GM06990 (cell line): ENCODE data around the gene SPTB.
A peak's percentile ranks its signal among the peaks of the same experiment; 100 is the strongest.

Experiments used
- DNase-seq: peaks from one replicate; pipeline ENCODE4 v3.0.0-alpha.2; 2011; ENCODE audit not compliant: insufficient read length; ENCODE audit errors: extremely low read depth
- H3K27me3 ChIP-seq: replicated peaks from 2 replicates; pipeline ENCODE4 v1.6.0; 2011; ENCODE audit warnings: low read length; ENCODE audit not compliant: control insufficient read depth, insufficient read depth
- H3K36me3 ChIP-seq: 2 replicates; pipeline ENCODE4 v1.5.1; 2011; ENCODE audit warnings: low read length; ENCODE audit not compliant: control insufficient read depth, insufficient read depth
- H3K4me3 ChIP-seq: replicated peaks from 2 replicates; pipeline ENCODE4 v1.5.1; 2011; ENCODE audit warnings: low read depth, mild to moderate bottlenecking, control low read depth, low read length
- TF ChIP-seq, protein P1 (sequence below): IDR thresholded peaks from 2 replicates; pipeline ENCODE4 v1.5.1; 2011; ENCODE audit warnings: low read length, control low read depth, mild to moderate bottlenecking, inconsistent platforms; ENCODE audit not compliant: insufficient read depth, poor library complexity, severe bottlenecking

SPTB gene

DNA sequence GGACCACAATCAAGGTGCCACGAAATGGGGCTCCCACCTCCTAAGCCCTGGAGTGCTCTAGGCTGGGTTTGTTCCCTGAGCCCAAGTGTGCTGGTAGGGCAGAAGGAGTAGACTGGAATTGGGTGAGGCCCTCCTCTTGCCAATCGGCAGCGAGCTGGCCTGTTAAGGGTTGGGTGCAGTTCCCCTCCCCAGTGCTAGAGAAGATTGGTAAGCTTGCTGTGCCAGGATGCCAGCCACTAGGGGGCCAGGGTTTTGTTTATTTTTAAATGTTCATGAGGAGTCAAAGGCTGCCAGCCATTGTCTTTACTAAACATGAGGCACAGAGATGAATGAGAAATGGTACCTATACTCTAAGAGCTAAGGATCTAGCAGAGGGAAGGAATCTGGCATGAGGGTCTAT lies 79.7 kb downstream of the SPTB start:
- TF ChIP-seq, protein P1, sequence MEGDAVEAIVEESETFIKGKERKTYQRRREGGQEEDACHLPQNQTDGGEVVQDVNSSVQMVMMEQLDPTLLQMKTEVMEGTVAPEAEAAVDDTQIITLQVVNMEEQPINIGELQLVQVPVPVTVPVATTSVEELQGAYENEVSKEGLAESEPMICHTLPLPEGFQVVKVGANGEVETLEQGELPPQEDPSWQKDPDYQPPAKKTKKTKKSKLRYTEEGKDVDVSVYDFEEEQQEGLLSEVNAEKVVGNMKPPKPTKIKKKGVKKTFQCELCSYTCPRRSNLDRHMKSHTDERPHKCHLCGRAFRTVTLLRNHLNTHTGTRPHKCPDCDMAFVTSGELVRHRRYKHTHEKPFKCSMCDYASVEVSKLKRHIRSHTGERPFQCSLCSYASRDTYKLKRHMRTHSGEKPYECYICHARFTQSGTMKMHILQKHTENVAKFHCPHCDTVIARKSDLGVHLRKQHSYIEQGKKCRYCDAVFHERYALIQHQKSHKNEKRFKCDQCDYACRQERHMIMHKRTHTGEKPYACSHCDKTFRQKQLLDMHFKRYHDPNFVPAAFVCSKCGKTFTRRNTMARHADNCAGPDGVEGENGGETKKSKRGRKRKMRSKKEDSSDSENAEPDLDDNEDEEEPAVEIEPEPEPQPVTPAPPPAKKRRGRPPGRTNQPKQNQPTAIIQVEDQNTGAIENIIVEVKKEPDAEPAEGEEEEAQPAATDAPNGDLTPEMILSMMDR, result peak; percentile 52
- no peaks in the 10 kb centered on the region; the same call in 1 of the 2 replicates for H3K27me3 ChIP-seq
- no peak overlapping the region for H3K4me3 ChIP-seq
- DNase-seq, result no peak
- no peaks in the 10 kb centered on the region for H3K36me3 ChIP-seq

- TF ChIP-seq, protein P1, result no peak
- no peak for DNase-seq
- Histone ChIP-seq H3K36me3 (no peaks in the 10 kb centered on the region), H3K27me3 (no peaks in the 10 kb centered on the region; the same call in 1 of the 2 replicates), H3K4me3 (no peak overlapping the region)
Measured at GRCh38 chr14:64799555-64799954, 80.2 kb downstream of the SPTB start.

DNA sequence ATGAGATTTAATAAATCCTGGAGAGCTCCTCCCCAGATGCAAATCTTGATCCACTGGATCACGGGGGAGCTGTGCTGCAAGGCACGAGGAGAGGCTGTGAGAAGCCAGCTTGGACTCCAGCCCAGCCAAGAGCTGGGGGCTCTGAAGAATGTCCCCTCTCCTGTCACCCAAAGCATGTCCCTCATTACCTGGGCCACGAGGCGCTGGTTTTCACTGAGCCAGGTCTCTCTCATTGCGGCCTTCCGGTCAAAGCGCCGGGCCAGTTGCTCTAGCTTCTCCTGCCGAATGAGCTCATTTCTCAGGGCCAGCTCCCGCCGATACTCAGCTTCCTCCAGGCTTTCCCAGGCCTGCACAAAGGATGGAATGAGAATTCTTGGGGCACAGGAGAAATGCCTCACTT lies 83.3 kb downstream of the SPTB start:
- DNase-seq, result no peak
- Histone ChIP-seq H3K27me3 (no peaks in the 10 kb centered on the region; the same call in 1 of the 2 replicates), H3K36me3 (no peaks in the 10 kb centered on the region), H3K4me3 (no peak overlapping the region)
- TF ChIP-seq, protein P1, result no peak

- H3K36me3 ChIP-seq, result no peaks in the 10 kb centered on the region
- TF ChIP-seq, protein P1, result no peak
- DNase-seq, result no peak
- no peak overlapping the region for H3K4me3 ChIP-seq
- no peaks in the 10 kb centered on the region; the same call in 1 of the 2 replicates for H3K27me3 ChIP-seq
Measured at GRCh38 chr14:64795921-64796320, 83.8 kb downstream of the SPTB start.

DNA sequence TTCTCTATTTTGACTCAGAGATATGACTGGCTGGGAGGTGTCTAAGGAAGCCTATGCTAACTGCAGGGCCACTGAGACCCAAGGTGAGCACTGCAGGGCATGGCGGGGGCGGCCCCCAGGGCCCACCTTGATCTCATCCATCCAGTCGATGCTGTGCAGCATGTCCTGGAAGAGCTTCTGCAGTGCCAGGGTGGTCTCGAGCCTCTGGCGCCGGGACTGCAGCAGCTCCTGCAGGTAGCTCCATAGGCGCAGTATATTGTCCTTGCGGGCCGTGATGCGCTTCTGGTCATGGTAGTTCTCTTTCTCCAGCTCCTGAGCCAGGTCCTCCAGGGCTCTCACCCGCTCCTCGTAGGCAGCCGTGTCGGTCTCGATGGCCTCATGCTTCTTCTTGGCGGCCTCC lies 84.5 kb downstream of the SPTB start:
- Histone ChIP-seq H3K27me3 (no peaks in the 10 kb centered on the region; the same call in 1 of the 2 replicates), H3K4me3 (no peak overlapping the region), H3K36me3 (no peaks in the 10 kb centered on the region)
- DNase-seq, result no peak
- TF ChIP-seq, protein P1, result no peak
